Activated naive CD4-positive, alpha-beta T cell treated with anti-CD3 and anti-CD28 coated beads, Interleukin-2, amount 50 U/mL, for 24 hours (primary cell): ENCODE results near the gene TEX26.

Source experiments
- H3K27ac Mint-ChIP-seq: one replicate; pipeline ENCODE4 v1.8.0; 2021; ENCODE audit warnings: mild to moderate bottlenecking, mixed read lengths
- H3K27me3 Mint-ChIP-seq: one replicate; pipeline ENCODE4 v1.8.0; 2021; ENCODE audit warnings: mixed read lengths
- H3K36me3 Mint-ChIP-seq: one replicate; pipeline ENCODE4 v1.8.0; 2021; ENCODE audit warnings: mixed read lengths
- H3K4me1 Mint-ChIP-seq: one replicate; pipeline ENCODE4 v1.8.0; 2021; ENCODE audit warnings: mixed read lengths
- H3K4me3 Mint-ChIP-seq: one replicate; pipeline ENCODE4 v1.8.0; 2021; ENCODE audit warnings: mild to moderate bottlenecking, mixed read lengths
- H3K9me3 Mint-ChIP-seq: one replicate; pipeline ENCODE4 v1.8.0; 2021; ENCODE audit warnings: mixed read lengths

TEX26 gene

GRCh38 chr13:30983431-30983830 lies 51.0 kb downstream of the TEX26 start:
- Mint-ChIP-seq H3K27me3 (peaks cover 1% of the 10 kb centered on the region), H3K27ac (no peak overlapping the region), H3K36me3 (no peaks in the 10 kb centered on the region), H3K4me1 (no peaks in the 10 kb centered on the region), H3K4me3 (no peak overlapping the region), H3K9me3 (no peaks in the 10 kb centered on the region)

DNA sequence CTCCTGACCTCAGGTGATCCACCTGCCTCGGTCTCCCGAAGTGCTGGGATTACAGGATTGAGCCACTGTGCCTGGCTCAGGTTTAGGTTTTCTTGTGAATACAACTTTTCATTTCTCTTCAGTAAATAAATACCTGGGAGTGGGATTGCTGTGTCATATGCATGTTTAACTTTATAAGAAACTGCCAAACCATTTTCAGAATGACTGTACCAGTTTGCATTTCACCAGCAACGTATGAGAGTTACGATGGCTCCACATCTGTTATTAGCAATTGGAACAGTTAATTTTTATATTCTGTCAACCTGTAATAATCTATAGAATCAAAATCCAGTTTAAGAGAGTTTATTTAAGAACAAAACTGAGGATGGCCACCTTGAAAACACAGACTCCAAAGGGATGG lies 52.2 kb downstream of the TEX26 start:
- Mint-ChIP-seq H3K4me1 (no peaks in the 10 kb centered on the region), H3K27me3 (peaks cover 1% of the 10 kb centered on the region), H3K4me3 (no peak overlapping the region)

DNA sequence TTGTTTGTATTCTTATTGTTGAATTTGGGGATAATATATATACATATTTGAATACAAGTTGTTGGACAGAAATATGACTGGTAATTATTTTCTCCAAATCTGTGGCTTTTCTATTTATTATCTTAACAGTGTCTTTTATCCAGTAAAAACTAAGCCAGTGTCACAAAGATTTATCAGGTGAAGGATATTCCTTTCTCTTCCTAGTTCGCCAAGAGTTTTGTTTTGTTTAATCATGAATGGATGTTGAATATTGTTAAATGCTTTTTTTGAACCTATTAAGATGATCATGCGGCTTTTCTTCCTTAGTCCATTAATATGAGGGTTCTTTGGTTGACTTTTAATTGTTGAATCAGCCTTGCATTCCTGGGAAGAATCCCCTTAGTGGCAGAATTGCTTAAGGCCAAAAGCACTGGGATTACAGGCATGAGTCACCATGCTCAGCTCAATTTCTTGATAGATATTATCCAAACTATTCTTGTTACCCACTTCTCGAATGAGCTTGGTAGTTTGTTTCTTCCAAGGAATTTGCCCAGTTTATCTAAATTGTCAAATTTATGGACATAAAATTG lies 53.3 kb downstream of the TEX26 start:
- Mint-ChIP-seq H3K9me3 (no peaks in the 10 kb centered on the region), H3K4me1 (no peaks in the 10 kb centered on the region), H3K36me3 (no peaks in the 10 kb centered on the region), H3K27ac (no peak overlapping the region), H3K27me3 (peaks cover 5% of the 10 kb centered on the region), H3K4me3 (no peak overlapping the region)

More for the DNA sequence above, 52.2 kb downstream of the TEX26 start:
- H3K9me3 Mint-ChIP-seq = no peaks in the 10 kb centered on the region
- H3K27ac Mint-ChIP-seq = no peak overlapping the region
- H3K36me3 Mint-ChIP-seq = no peaks in the 10 kb centered on the region

DNA sequence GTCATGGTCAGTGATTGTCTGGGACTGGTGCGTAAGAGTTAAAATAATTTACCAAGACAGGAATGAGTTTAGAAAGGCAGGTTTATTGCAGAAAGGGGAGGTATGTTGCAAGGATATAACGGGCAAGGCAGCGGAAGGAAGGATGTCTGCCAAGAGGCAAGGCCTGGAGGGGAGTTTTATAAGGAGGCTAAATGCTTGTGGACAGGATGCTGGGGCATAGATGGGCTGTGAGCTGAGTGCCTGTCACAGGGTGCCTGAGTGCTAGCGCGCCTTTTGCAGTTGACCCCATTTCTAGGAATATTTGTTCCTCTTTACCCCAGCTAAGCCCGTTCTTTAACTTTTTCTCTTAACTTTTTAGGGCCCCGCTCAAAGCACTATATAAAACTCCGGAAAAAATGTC lies 58.7 kb downstream of the TEX26 start:
- H3K27ac Mint-ChIP-seq = no peak overlapping the region
- no peaks in the 10 kb centered on the region for H3K9me3 Mint-ChIP-seq
- peaks cover 21% of the 10 kb centered on the region for H3K27me3 Mint-ChIP-seq
- H3K36me3 Mint-ChIP-seq = peaks cover 2% of the 10 kb centered on the region
- no peak overlapping the region for H3K4me3 Mint-ChIP-seq
- no peaks in the 10 kb centered on the region for H3K4me1 Mint-ChIP-seq

DNA sequence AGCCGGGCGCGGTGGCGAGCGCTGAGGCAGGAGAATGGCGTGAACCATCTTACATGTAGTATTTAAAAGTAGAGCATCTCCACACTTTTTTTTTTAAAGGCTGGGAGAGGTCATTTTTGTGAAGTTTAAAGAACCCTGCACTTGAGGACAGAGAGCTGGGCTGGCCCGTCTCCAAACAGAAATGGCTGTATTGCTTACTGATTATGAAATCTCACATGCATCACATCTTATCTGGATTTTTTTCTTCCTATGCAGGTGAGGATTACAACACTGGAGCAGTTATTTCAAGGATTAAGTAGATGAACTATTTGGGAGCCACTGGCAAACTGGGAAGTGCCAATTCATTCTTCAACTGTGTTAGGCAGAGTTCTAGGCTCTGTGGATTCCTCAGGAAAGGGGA lies 59.5 kb downstream of the TEX26 start:
- H3K27ac Mint-ChIP-seq = no peak overlapping the region
- peaks cover 2% of the 10 kb centered on the region for H3K36me3 Mint-ChIP-seq

DNA sequence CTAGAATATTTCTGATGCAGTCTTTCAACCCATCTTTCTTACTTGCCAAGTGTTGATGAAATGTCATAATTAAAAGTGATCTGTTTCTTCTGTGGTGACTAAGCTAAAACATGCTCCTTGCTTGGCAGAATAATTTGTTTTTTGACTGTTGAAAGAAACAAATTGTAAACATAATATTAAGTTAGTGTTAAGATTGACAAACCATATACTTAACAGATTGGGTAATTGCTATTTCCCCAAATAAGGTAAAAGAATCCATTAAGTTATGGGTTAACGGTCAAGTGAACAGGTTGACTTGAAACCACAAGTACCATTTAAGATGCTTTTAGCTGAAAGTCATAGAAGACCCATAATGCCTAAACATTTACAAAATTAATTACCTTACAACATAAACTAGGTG lies 62.9 kb downstream of the TEX26 start:
- Mint-ChIP-seq H3K36me3 (peaks cover 2% of the 10 kb centered on the region), H3K27me3 (peaks cover 24% of the 10 kb centered on the region), H3K27ac (no peak overlapping the region), H3K4me1 (no peaks in the 10 kb centered on the region), H3K4me3 (no peak overlapping the region), H3K9me3 (no peaks in the 10 kb centered on the region)

More for the DNA sequence above, 59.5 kb downstream of the TEX26 start:
- Mint-ChIP-seq H3K27me3 (peaks cover 21% of the 10 kb centered on the region), H3K9me3 (no peaks in the 10 kb centered on the region), H3K4me1 (no peaks in the 10 kb centered on the region), H3K4me3 (no peak overlapping the region)

DNA sequence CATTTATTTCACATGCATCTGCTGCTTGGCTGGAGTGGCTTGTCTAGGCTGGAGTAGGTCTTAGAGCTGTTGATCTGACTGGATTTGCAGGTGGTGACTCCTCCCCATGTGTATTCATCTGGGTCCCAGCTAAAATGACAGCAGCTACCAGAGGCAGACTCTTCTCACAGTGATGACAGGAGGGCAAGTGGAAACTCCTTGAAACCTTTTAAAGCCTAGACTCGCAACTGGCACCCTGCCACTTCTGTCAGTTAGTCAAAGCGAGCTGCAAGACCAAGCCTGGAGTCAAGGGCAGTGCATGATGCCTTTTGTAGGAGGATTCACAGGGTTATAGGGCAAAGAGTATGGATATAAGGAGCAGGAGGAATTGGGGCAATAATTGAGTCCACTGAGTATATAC lies 65.2 kb downstream of the TEX26 start:
- Mint-ChIP-seq H3K4me1 (no peaks in the 10 kb centered on the region), H3K9me3 (no peaks in the 10 kb centered on the region), H3K27ac (no peak overlapping the region), H3K36me3 (no peaks in the 10 kb centered on the region), H3K4me3 (no peak overlapping the region), H3K27me3 (peaks cover 17% of the 10 kb centered on the region)

DNA sequence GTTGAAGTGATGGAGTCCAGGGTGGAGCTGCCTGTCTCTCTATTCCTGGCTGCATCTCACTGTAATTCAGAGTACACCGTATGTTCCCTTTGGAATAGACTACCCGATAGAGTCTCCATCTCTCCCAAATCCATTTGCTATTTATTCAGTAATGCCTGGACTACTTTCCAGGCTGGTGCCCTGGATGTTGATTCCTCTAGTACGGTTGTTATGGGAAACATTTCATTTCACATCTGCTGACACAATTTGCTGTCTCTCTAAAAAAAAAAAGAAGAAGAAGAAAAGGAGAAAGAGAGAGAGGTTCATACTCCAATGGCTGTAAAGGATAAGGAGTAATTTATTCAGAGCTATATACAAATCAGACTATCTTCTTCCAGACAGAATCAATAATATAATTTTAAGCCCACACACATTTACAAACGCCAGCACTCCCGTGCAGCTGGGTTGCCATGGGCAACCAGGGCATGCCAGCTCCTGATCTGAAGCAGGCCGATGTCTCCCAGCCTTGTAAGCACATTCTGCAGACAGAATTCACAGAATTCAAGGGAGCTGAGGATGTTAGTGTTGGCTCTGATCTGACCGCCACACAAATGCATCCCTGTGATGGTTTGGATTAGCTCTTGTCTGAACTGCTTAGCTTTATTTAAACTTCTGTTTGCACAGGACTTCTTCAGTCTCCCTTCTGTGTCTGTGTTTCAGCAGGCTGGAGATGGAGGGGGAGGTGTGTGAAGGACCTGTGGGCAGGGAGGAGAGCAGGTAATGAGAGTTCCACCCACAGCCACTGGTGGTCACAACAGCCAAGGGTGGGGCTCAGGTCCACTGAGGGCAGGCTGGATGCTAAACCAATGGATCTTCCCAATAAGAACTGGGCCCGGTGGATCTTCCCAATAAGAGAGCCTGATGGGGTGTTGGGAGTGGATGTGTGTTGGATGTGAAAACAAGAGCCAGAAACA lies 66.0 kb downstream of the TEX26 start:
- no peak overlapping the region for H3K27ac Mint-ChIP-seq

GRCh38 chr13:31000889-31001288 lies 68.4 kb downstream of the TEX26 start:
- Mint-ChIP-seq H3K36me3 (no peaks in the 10 kb centered on the region), H3K27ac (no peak overlapping the region), H3K27me3 (peaks cover 16% of the 10 kb centered on the region)

More for the DNA sequence above, 66.0 kb downstream of the TEX26 start:
- Mint-ChIP-seq H3K36me3 (no peaks in the 10 kb centered on the region), H3K9me3 (no peaks in the 10 kb centered on the region), H3K4me1 (no peaks in the 10 kb centered on the region), H3K4me3 (no peak overlapping the region), H3K27me3 (peaks cover 14% of the 10 kb centered on the region)

GRCh38 chr13:31001647-31002046 lies 69.2 kb downstream of the TEX26 start:
- H3K27me3 Mint-ChIP-seq = peaks cover 16% of the 10 kb centered on the region

More at GRCh38 chr13:31000889-31001288, 68.4 kb downstream of the TEX26 start:
- no peaks in the 10 kb centered on the region for H3K4me1 Mint-ChIP-seq
- no peaks in the 10 kb centered on the region for H3K9me3 Mint-ChIP-seq
- no peak overlapping the region for H3K4me3 Mint-ChIP-seq

DNA sequence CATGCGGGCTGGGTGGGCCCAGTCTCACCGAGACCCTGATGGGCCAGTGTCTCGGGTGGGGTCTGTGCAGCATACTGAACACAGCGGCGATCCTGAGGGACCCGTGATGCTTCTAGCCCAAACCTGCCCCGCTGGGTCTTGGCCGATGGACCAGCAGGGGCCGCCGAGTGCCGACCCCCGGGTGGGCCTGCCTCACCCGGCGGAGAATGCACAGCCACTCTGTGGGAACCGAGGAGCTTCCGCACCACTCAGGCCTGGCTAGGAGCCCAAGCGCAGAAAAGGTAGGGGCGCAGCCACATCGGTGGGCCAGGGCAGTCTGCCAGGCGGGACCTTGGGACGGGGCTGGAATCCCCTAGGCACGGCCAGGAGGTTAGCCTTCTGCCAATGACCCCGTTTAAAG lies 72.6 kb downstream of the TEX26 start:
- no peaks in the 10 kb centered on the region for H3K4me1 Mint-ChIP-seq
- H3K36me3 Mint-ChIP-seq = no peaks in the 10 kb centered on the region
- H3K4me3 Mint-ChIP-seq = no peak overlapping the region
- no peaks in the 10 kb centered on the region for H3K9me3 Mint-ChIP-seq
- H3K27ac Mint-ChIP-seq = no peak overlapping the region
- H3K27me3 Mint-ChIP-seq = peaks cover 14% of the 10 kb centered on the region

More at GRCh38 chr13:31001647-31002046, 69.2 kb downstream of the TEX26 start:
- no peaks in the 10 kb centered on the region for H3K4me1 Mint-ChIP-seq
- no peaks in the 10 kb centered on the region for H3K9me3 Mint-ChIP-seq
- no peak overlapping the region for H3K27ac Mint-ChIP-seq
- H3K36me3 Mint-ChIP-seq = no peaks in the 10 kb centered on the region
- H3K4me3 Mint-ChIP-seq = no peak overlapping the region

DNA sequence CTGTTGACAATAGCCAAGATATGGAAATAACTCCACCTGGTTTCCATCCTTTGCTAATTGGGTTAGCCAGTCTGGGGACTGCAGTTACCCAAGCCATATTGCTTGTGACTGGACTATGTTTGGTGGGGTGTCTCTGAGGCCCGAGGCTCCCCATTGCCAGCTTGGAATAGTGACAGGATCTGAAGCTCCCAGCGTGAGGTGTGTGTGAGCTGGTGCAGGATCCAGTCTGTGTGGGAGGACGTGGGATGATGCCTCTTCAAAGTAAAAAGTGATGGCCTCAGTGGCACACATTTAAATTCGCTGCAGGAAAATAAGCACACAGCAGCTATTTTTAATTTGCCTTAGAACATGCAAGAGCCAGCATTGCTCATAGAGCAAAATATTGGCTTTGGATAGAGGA lies 75.0 kb downstream of the TEX26 start:
- no peaks in the 10 kb centered on the region for H3K36me3 Mint-ChIP-seq
- peaks cover 12% of the 10 kb centered on the region for H3K27me3 Mint-ChIP-seq
- no peaks in the 10 kb centered on the region for H3K9me3 Mint-ChIP-seq
- H3K4me1 Mint-ChIP-seq = no peaks in the 10 kb centered on the region
- no peak overlapping the region for H3K4me3 Mint-ChIP-seq
- H3K27ac Mint-ChIP-seq = no peak overlapping the region

DNA sequence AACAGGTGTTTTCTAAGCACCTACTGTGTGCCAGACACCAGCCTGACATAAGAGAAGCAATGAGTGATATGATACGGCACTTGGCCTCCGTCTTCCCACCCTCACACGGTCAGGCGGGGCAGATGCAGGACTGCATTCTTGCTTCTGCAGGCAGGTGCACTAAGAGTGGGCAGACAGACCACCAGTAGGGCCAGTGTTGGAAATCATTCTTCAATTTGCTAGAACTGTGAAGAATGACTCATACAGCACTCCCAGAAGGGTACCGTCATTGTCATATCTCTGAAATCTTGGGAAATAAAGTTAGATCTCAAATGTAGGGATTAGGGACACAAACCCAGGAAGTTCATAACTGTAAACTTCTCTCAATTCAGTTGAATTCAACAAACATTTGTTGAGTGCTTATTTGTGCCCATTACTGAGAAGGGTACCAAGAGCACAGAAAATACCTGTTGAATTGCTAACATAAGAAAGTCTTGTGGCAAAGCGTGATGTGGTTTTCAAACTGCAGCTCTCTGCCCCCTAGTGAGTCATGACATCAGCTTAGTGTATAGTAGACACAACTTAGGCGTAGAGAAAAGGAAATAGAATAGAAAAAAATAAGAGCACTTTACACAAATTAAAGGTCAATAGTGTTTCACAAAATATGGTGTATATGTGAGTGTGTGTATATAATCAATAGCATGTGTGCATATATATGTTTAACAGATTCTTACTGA lies 76.1 kb downstream of the TEX26 start:
- Mint-ChIP-seq H3K4me3 (no peak overlapping the region), H3K27me3 (peaks cover 12% of the 10 kb centered on the region), H3K4me1 (no peaks in the 10 kb centered on the region), H3K9me3 (no peaks in the 10 kb centered on the region), H3K36me3 (no peaks in the 10 kb centered on the region), H3K27ac (no peak overlapping the region)

DNA sequence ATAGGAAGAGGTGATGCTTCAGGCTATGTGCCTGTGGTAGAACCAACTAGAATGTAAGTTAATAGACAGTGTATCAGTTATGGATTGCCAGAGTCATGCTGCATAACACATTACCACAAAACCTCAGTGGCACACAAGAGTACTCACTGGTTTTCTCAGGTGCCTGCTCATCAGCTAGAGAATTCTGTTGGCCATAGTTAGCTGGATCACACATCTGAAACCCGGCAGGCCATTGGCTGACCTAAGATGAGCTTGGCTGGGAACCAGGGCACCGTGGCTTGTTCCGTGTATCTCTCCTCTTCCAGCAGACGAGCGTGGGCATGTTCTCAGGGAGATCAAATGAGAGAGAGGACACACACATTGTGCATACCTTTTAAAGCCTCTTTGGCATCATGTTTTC lies 76.7 kb downstream of the TEX26 start:
- Mint-ChIP-seq H3K36me3 (no peaks in the 10 kb centered on the region), H3K27me3 (peaks cover 12% of the 10 kb centered on the region), H3K4me1 (no peaks in the 10 kb centered on the region), H3K9me3 (no peaks in the 10 kb centered on the region), H3K4me3 (no peak overlapping the region), H3K27ac (no peak overlapping the region)

- no peak overlapping the region for H3K27ac Mint-ChIP-seq
- peaks cover 12% of the 10 kb centered on the region for H3K27me3 Mint-ChIP-seq
- H3K36me3 Mint-ChIP-seq = no peaks in the 10 kb centered on the region
- no peaks in the 10 kb centered on the region for H3K4me1 Mint-ChIP-seq
- no peak overlapping the region for H3K4me3 Mint-ChIP-seq
- H3K9me3 Mint-ChIP-seq = no peaks in the 10 kb centered on the region
Measured at GRCh38 chr13:31010296-31010695, 77.8 kb downstream of the TEX26 start.
